SK-N-DZ (cell line): ENCODE data around the gene DDRGK1.
"Not testable (repeated sequence)": the region's sequence is repeated elsewhere in the genome, so short reads cannot be mapped to it uniquely, and the experiment has no call there.

Experiments used
- DNase-seq: peaks from one replicate; pipeline ENCODE4 v3.0.0-alpha.2; 2015; ENCODE audit warnings: low spot score

DDRGK1 gene

DNA sequence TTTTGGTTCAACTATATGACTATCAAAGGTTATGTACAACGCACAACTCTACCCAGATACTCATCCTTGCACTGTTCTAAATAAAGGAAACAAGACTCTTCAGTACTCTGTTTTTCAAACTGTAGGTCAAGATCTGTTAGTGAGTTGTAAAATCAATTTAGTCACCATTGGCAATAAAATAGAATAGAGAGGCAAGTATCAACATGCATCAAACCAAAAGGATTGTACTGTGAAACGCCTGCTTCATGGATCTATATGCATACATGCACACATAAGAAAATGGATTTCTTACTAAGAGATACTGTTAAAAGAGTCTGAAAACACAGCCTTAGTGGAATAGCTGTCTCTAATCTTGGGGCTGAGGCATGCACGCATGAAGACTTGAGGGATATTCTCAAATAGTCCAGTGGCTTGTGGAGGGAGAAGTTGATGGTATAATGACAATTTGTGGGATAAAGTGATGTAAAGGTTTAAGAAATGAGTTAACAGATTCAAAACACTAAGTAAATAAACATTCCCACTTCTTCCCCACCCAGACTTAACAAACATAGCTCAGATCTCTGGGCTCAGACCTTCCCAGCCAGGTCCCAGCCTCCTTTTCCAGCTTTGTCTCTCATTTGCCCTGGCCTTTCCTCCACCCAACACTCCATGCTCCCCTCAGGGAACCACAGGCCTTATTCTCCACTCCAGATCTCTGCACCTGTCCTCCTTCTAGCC, 20.4 kb downstream of the DDRGK1 start:
- no peak for DNase-seq

DNA sequence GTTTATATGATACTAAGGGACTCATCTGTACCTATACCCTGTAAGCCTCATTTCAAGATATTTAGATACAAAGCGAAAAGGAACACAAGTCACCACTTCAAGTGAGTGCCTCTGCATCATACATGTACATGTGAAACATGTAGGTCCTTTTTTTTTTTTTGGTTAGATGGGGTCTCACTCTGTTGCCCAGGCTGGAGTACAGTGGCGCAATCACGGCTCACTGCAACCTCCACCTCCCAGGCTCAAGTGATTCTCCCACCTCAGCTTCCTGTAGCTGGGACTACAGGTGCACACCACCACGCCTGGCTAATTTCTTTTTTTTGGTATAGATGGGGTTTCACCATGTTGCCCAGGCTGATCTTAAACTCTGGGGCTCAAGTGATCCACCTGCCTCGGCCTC, 22.1 kb downstream of the DDRGK1 start:
- DNase-seq = not testable (repeated sequence)

- DNase-seq = no peak
Observed at GRCh38 chr20:3181270-3181669, 23.2 kb downstream of the DDRGK1 start.

- DNase-seq = no peak
Observed at GRCh38 chr20:3180319-3180718, 24.2 kb downstream of the DDRGK1 start.

GRCh38 chr20:3177746-3178485, 26.6 kb downstream of the DDRGK1 start:
- no peak for DNase-seq

- DNase-seq = no peak
Observed at GRCh38 chr20:3175270-3175669, 29.2 kb downstream of the DDRGK1 start.

DNA sequence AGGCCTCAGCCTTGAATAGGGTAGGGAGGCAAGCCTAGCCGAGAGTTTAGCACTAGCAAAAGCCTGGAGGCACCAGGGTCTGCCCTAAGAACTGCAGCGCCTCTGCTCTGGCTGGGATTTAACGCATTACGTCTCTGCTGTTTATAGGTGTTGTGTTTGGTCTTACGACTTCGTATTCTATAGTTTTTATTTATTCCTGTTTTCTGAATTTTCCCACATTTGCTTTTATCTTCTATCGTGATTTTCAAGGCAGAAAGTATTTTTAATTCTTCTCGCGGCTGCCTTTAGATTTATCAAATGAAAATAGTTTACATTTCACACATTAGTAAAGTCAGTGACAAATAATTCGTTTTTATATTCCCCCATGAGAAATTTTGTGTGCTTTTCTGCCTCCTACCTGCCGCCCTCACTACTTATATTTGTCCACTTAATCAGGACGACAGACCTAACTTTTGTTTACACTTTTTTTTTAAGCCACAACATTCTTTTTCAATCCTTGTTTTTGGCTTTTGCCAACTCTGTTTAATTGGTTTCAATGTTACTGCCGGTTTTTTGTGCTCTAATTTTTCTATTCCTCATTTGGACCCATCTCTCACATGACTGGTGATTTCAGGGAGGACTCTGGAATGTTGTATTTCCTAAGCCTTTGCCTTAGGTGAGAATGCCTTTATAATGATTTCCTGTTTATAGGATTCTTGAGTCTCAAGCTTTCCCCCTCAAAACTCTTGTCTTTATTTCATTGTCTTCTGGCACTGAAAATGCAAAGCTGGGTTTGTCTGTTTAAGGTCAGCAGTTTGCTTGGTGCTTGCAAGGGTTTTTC, 29.8 kb downstream of the DDRGK1 start:
- DNase-seq = peak; percentile 61

DNA sequence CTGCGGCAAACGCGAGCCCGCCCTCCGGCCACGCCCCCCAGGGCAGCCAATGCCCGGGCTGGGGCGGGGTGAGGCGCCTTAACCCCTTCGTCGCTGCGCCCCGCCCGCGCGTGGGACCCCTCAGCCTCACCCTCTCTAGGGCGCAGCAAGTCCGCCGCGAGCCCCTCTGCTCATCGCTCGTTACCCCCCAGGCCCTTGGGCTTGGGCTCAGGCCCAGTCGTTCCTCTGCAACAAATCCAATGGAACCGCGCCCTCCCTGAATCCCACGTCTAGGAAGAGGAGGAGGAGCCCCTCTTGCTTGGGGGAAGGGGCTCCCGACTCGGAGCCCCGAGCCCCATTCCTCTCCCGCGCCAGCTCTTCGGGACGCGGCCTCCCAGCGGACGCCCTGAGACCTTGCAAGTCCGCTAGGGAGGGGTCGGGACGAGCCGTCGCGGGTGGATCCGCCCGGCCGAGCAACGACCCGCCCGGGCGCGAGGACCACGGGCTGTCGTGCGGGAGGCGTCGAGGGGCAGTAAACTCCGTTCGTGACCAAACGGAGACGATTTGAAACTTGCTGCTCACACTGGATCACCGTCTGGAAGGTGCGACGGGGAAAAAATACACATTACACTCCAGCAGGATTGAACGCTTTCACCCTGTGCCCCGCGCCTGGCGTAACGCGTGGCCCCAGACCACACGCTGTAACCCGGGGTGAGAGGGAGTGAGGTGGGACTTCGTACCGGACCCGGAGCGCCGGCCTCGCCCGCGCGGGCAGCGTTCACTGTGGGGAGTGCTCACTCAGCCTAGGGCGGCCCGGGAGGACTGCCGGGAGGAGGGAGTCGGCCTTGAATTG, 30.7 kb downstream of the DDRGK1 start:
- peak; percentile 89 for DNase-seq

DNA sequence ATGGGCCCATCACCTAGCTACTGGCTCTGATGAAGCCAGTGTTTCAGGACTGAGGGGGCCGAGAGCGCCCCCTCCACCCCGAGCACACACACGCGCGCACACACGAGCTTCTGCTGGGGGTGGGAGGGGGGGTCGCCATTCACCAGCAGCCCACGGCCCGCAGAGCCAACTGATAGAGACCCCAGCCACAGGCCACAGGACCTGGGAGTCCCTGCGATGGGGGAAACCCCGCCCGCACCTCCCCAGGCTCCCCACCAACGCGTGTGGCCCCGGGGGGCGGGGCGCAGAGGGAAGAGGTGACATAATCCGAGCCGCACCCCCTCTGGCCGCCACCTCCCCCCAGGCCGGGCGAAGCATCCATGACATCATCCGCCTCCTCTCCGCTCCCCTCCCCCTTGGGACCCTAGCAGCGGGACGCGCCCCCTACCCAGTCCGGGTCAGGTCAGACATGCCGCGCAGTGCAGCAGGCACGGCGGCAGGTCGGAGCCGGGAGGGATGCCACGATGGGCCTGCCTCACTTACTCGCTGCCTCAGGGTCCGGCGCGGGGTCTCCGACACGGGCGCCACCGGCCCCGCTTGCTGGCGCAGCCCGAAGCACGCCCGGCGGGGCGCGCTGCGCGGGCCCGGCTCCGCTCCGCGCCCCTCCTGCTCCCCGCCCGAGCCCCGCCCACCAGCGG, 31.4 kb downstream of the DDRGK1 start, which contains the start of gene LZTS3:
Gene LZTS3, minus strand, starts transcription at position 617 of the 677 bp plus-strand sequence. CDS start 6,386 bp downstream, outside the sequence.
- peak; percentile 83 for DNase-seq

DNA sequence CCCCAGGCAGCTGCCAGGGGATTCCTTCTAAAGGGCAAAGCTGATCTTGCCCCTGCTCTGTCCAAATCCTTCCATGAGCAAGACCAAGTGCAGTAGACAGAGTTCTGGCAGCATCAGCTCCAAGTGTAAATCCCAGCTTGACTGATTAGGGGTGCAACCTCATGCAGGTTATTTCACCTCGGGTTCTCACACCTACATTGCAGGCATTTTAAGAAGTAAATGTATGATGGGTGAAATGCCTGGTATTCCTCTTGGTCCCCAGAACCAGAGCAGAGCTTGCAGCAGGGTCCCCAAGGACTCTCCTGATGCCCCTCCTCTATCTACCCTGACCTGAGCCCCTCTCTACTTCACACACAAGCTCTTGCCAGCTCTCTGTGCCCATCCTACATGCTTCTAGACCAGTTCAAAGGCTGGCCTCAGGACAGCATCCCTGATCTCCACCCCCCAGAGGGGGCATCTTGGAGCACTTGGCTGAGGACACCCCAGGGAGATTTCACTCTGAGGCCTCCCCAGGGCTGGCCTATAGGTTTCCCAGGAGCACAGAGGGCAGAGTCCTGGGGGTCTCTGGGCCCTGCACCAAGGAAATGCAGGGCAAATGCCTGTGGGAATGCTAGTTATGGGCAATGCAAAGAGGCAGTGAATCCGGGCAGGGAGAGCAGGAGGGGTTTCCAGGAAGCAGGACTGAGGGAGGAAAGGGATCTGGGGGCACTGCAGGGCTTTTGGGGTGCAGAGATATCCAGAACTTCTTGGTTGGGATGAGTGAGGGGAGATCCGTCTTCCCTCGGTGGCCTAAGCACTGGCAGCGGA, 32.2 kb downstream of the DDRGK1 start:
- no peak for DNase-seq

DNA sequence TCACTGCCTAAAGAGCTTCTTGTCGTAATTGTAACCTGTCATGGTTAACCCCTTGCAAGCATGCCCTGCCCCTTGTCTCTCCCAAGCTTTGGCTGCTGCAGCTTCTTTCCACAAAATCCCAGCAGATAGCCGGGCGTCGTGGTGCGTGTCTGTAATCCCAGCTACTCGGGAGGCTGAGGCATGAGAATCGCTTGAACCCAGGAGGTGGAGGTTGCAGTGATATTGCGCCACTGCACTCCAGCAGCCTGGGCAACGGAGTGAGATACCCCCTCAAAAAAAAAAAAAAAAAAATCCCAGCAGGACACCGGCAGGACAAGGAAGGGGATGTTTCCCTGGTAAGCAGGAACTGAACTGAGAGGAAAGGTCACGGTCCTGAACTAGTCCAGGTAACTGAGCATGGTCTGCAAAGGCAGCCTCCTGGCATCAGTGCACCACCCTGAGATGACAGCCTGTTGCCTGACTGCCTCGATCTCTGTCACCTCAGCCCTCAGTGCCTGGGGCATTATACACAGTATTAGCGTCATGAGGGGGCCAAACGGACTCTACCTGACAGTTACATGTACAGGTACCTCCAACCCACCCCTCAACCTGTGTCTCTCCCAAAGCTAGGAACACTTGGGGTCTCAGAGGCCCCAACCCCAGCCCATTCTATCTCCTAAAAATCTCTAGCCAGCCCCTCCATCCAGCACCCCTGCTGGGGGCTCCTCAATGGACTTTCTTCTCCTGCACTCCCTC, 32.9 kb downstream of the DDRGK1 start:
- DNase-seq = no peak

DNA sequence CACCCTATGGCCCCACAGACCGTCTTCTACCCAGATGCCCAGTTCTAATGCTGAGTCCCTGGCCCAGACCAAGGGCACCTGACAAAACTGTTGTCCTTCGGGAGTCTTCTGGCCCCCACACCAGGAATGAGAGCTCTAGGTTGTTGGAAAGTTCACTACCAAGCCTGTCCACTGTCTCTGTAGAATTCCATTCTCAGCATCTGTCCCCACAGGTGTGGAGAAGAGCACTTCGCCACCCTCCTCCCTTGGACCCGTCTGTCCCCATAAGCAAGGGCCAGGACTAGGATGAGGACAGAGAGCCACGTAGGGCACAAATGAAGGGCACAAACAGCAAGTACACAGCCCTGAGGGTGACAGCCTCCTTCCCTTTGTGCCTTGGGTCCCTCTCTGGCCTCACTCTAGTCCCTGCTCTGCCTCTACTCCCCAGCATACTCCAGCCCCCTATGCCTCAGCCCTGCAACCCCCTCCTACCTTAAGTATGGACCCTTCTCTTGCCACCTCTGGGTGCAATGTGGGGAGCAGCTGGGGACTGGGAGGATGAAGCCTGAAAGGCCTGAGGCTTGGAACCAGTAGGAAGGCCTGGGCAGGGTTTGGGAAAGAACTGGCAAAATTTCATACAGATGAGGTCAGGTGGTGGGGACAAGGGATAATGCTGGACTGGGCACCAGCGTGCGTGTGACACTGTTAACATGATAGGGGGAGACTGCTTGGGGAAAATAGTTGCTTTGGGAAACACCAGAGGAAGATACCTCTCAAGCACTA, 35.5 kb downstream of the DDRGK1 start:
- DNase-seq = no peak

GRCh38 chr20:3168079-3168828, 36.2 kb downstream of the DDRGK1 start:
- no peak for DNase-seq

- no peak for DNase-seq
Observed at GRCh38 chr20:3167738-3168078, 36.8 kb downstream of the DDRGK1 start.

GRCh38 chr20:3166913-3167342, 37.6 kb downstream of the DDRGK1 start:
- DNase-seq = no peak

DNA sequence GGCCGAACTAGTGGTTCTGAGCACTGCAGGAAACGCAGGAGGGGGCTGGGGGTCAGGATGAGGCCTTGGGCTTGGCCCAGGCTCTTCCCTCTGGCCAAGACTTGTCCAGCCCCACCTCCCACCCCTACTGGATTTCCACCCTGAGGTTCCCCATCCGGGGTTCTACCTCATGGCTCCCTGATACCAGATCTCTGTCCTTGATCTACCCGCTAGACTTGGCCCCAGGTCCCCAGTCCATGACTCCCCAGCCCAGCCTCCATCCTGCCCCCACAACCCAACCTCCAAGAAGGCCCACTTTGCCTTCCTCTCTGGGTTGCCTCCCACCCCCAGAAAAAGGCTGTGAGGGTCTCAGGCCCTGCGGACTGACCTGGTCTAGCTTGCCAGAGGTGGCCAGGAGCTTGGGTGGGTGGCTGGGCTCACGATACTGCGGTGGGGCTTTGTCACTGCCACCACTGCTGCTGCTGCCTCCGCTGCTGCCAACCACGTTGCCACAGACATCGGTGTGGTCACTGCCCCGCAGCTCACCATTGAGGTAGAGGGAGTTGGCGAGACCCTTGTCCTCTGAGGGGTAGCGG, 38.1 kb downstream of the DDRGK1 start:
- DNase-seq = no peak
